Stimulated activated CD8-positive, alpha-beta memory T cell treated with anti-CD3 and anti-CD28 coated beads, Interleukin-2, amount 100 ng/mL, for 48 hours (primary cell): Measurements from ENCODE around the gene LRRC8E.
A peak's percentile ranks its signal among the peaks of the same experiment; 100 is the strongest.

Experiments
- DNase-seq, 2 donors: peaks; one replicate each; pipeline ENCODE4 v3.0.0-alpha.2; 2020; ENCODE audit warnings: low read depth in 2 of 2

The LRRC8E gene

GRCh38 chr19:7888145-7888825, at the start of gene LRRC8E:
Gene LRRC8E, plus strand, starts transcription at chr19:7888510. Its CDS starts 7,094 bp downstream, at chr19:7895604.
- DNase-seq = peak in 1 of 2 donors; percentile 50

GRCh38 chr19:7839476-7839875, 48.8 kb upstream of the LRRC8E start:
- no peak for DNase-seq

- no peak for DNase-seq
Measured at GRCh38 chr19:7840629-7841028, 47.7 kb upstream of the LRRC8E start.

GRCh38 chr19:7841751-7842660, 46.3 kb upstream of the LRRC8E start:
- DNase-seq = no peak

GRCh38 chr19:7842661-7843294, 45.5 kb upstream of the LRRC8E start:
- no peak for DNase-seq

- DNase-seq = no peak
Measured at GRCh38 chr19:7843521-7843920, 44.8 kb upstream of the LRRC8E start.

GRCh38 chr19:7844405-7844804, 43.9 kb upstream of the LRRC8E start:
- DNase-seq = no peak

- DNase-seq = no peak
Measured at GRCh38 chr19:7844951-7845350, 43.4 kb upstream of the LRRC8E start.

- DNase-seq = no peak
Measured at GRCh38 chr19:7845390-7846154, 42.7 kb upstream of the LRRC8E start.

- no peak for DNase-seq
Measured at GRCh38 chr19:7846155-7846646, 42.1 kb upstream of the LRRC8E start.

- DNase-seq = no peak
Measured at GRCh38 chr19:7847664-7848063, 40.6 kb upstream of the LRRC8E start.

GRCh38 chr19:7848779-7849457, 39.4 kb upstream of the LRRC8E start:
- no peak for DNase-seq

- DNase-seq = no peak
Measured at GRCh38 chr19:7849631-7849999, 38.7 kb upstream of the LRRC8E start.

- no peak for DNase-seq
Measured at GRCh38 chr19:7850000-7850813, 38.1 kb upstream of the LRRC8E start.

GRCh38 chr19:7850945-7851622, 37.2 kb upstream of the LRRC8E start:
- DNase-seq = no peak

- no peak for DNase-seq
Measured at GRCh38 chr19:7851623-7852500, 36.4 kb upstream of the LRRC8E start.

- peak; percentile 61 to 62 for DNase-seq
Measured at GRCh38 chr19:7852851-7853769, 35.2 kb upstream of the LRRC8E start.

- no peak for DNase-seq
Measured at GRCh38 chr19:7853770-7854128, 34.6 kb upstream of the LRRC8E start.
